Fibroblast of mammary gland (primary cell): ENCODE results near the gene FAM53A.

ENCODE experiments used
- DNase-seq: peaks from one replicate; pipeline ENCODE4 v3.0.0-alpha.2; 2010; ENCODE audit warnings: low read depth
- H3K4me3 ChIP-seq: 2 replicates; pipeline ENCODE4 v1.5.1; 2011; ENCODE audit warnings: low read depth, mild to moderate bottlenecking, low read length, moderate library complexity; ENCODE audit not compliant: control insufficient read depth
- CTCF ChIP-seq: conservative IDR thresholded peaks from 2 replicates; pipeline ENCODE4 v1.5.1; 2011; ENCODE audit warnings: low read depth, low read length, inconsistent platforms; ENCODE audit not compliant: control insufficient read depth, insufficient read depth

Gene FAM53A

DNA sequence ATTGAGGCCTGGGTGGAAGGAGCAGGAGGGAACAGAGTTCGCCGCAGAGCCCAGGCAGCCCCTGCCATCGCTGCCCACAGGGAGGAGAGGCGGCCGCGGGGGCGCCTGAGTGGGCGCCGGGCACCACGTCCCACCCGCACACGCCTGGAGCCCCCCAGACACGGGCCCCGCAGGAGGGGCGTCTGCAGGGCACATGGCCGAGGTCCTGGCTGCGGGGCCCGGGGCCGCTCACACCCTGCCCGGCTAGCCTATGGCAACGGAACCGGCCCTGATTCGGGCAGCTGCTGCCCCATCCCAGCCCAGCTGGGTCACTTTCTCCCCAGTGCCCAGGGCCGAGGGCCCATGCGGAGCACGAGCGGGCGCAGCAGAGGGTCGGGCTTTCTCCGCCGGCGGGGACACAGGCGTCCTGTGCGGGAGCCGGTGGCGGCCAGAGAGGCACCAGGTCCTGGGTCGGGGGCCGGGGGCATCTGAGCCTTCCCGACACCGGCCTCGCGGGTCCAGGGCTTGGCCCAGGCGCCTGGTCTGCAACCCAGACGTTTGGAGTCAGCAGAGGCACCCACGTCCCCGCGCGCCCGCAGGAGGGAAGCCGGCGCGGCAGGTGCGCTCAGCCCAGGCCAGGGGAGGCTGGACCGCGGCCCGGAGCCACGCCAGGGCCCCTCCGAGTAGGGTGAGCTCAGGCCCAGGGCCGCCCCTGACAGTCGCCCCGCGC lies 91.2 kb downstream of the FAM53A start:
- no peak for DNase-seq
- TF ChIP-seq CTCF = no peak
- no peak overlapping the region for H3K4me3 ChIP-seq

GRCh38 chr4:1592068-1592708 lies 91.9 kb downstream of the FAM53A start:
- no peak overlapping the region for H3K4me3 ChIP-seq
- DNase-seq = no peak

DNA sequence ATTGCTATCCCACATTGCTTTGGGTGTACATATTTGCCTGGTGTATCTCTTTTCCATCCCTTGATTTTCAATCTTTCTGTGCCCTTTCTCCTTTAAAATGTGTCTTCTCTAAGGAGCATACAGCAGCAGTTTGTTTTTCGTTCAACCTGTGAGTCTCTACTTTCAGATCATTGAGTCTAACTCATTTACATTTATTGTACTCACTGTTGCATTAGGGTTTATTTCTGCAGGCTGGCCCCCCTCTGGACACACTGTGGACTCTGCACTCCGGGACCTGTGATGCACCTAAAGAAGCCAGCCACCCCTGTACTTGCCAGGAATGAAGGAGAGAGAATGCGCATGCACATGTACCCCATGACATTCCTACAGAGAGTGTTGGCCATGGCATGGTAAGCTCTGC lies 93.0 kb downstream of the FAM53A start:
- no peak for TF ChIP-seq CTCF
- DNase-seq = no peak
- no peak overlapping the region for H3K4me3 ChIP-seq

More at GRCh38 chr4:1592068-1592708, 91.9 kb downstream of the FAM53A start:
- no peak for TF ChIP-seq CTCF

- DNase-seq = no peak
- no peak for TF ChIP-seq CTCF
- no peak overlapping the region for H3K4me3 ChIP-seq
Observed at GRCh38 chr4:1590244-1590643, 93.9 kb downstream of the FAM53A start.
